ENCODE results near the gene MYO3B.

Gene MYO3B

GRCh38 chr2:170675701-170676100 lies 497.8 kb downstream of the MYO3B start:
- Histone ChIP-seq H3K4me1 (ENCODE audit: control insufficient read depth, insufficient read depth, low read length) (no peaks in the 10 kb centered on the region), H3K4me3 (ENCODE audit: low read length) (no peak overlapping the region), H3K9me3 (ENCODE audit: control insufficient read depth, low read length) (no peaks in the 10 kb centered on the region), H3K27me3 (replicated peaks; ENCODE audit: control insufficient read depth, insufficient read depth, low read length) (peaks cover 3% of the 10 kb centered on the region), H3K36me3 (ENCODE audit: control insufficient read depth, insufficient read depth, low read length, severe bottlenecking) (no peaks in the 10 kb centered on the region), H3K9ac (ENCODE audit: low read length) (no peak overlapping the region)
- no peak for DNase-seq (ENCODE audit: low read depth)

- H3K4me1 ChIP-seq (ENCODE audit: control insufficient read depth, insufficient read depth, low read length), result peaks cover 10% of the 10 kb centered on the region
- H3K27me3 ChIP-seq (replicated peaks; ENCODE audit: control insufficient read depth, insufficient read depth, low read length), result no peaks in the 10 kb centered on the region
- no peaks in the 10 kb centered on the region for H3K36me3 ChIP-seq (ENCODE audit: control insufficient read depth, insufficient read depth, low read length, severe bottlenecking)
- no peak overlapping the region for H3K9ac ChIP-seq (ENCODE audit: low read length)
- no peaks in the 10 kb centered on the region for H3K9me3 ChIP-seq (ENCODE audit: control insufficient read depth, low read length)
- no peak overlapping the region for H3K4me3 ChIP-seq (ENCODE audit: low read length)
- peak; percentile 4 for DNase-seq (ENCODE audit: low read depth)
Measured at GRCh38 chr2:170679607-170680079, 501.7 kb downstream of the MYO3B start.

GRCh38 chr2:170680172-170680941 lies 502.4 kb downstream of the MYO3B start:
- Histone ChIP-seq H3K4me1 (ENCODE audit: control insufficient read depth, insufficient read depth, low read length) (peaks cover 10% of the 10 kb centered on the region), H3K9ac (ENCODE audit: low read length) (no peak overlapping the region), H3K9me3 (ENCODE audit: control insufficient read depth, low read length) (no peaks in the 10 kb centered on the region), H3K36me3 (ENCODE audit: control insufficient read depth, insufficient read depth, low read length, severe bottlenecking) (no peaks in the 10 kb centered on the region), H3K27me3 (replicated peaks; ENCODE audit: control insufficient read depth, insufficient read depth, low read length) (no peaks in the 10 kb centered on the region), H3K4me3 (ENCODE audit: low read length) (no peak overlapping the region)
- no peak for DNase-seq (ENCODE audit: low read depth)

- Histone ChIP-seq H3K36me3 (ENCODE audit: control insufficient read depth, insufficient read depth, low read length, severe bottlenecking) (no peaks in the 10 kb centered on the region), H3K27me3 (replicated peaks; ENCODE audit: control insufficient read depth, insufficient read depth, low read length) (no peaks in the 10 kb centered on the region), H3K4me1 (ENCODE audit: control insufficient read depth, insufficient read depth, low read length) (peaks cover 10% of the 10 kb centered on the region), H3K9ac (ENCODE audit: low read length) (no peak overlapping the region), H3K9me3 (ENCODE audit: control insufficient read depth, low read length) (no peaks in the 10 kb centered on the region), H3K4me3 (ENCODE audit: low read length) (no peak overlapping the region)
- DNase-seq (ENCODE audit: low read depth), result no peak
Measured at GRCh38 chr2:170681311-170681710, 503.4 kb downstream of the MYO3B start.

GRCh38 chr2:170685591-170685990 lies 507.6 kb downstream of the MYO3B start:
- DNase-seq (ENCODE audit: low read depth), result no peak
- Histone ChIP-seq H3K9me3 (ENCODE audit: control insufficient read depth, low read length) (no peaks in the 10 kb centered on the region), H3K27me3 (replicated peaks; ENCODE audit: control insufficient read depth, insufficient read depth, low read length) (peaks cover 3% of the 10 kb centered on the region), H3K4me3 (ENCODE audit: low read length) (no peak overlapping the region), H3K36me3 (ENCODE audit: control insufficient read depth, insufficient read depth, low read length, severe bottlenecking) (no peaks in the 10 kb centered on the region), H3K9ac (ENCODE audit: low read length) (no peak overlapping the region), H3K4me1 (ENCODE audit: control insufficient read depth, insufficient read depth, low read length) (peaks cover 10% of the 10 kb centered on the region)

- DNase-seq (ENCODE audit: low read depth), result no peak
- no peak overlapping the region for H3K4me3 ChIP-seq (ENCODE audit: low read length)
- H3K4me1 ChIP-seq (ENCODE audit: control insufficient read depth, insufficient read depth, low read length), result no peaks in the 10 kb centered on the region
- no peaks in the 10 kb centered on the region for H3K9me3 ChIP-seq (ENCODE audit: control insufficient read depth, low read length)
- peaks cover 9% of the 10 kb centered on the region for H3K27me3 ChIP-seq (replicated peaks; ENCODE audit: control insufficient read depth, insufficient read depth, low read length)
- no peaks in the 10 kb centered on the region for H3K36me3 ChIP-seq (ENCODE audit: control insufficient read depth, insufficient read depth, low read length, severe bottlenecking)
- no peak overlapping the region for H3K9ac ChIP-seq (ENCODE audit: low read length)
Measured at GRCh38 chr2:170689481-170689880, 511.5 kb downstream of the MYO3B start.

GRCh38 chr2:170690640-170691039 lies 512.7 kb downstream of the MYO3B start:
- H3K4me3 ChIP-seq (ENCODE audit: low read length), result no peak overlapping the region
- no peaks in the 10 kb centered on the region for H3K9me3 ChIP-seq (ENCODE audit: control insufficient read depth, low read length)
- H3K4me1 ChIP-seq (ENCODE audit: control insufficient read depth, insufficient read depth, low read length), result no peaks in the 10 kb centered on the region
- no peak for DNase-seq (ENCODE audit: low read depth)
- H3K9ac ChIP-seq (ENCODE audit: low read length), result no peak overlapping the region
- H3K27me3 ChIP-seq (replicated peaks; ENCODE audit: control insufficient read depth, insufficient read depth, low read length), result peaks cover 9% of the 10 kb centered on the region
- no peaks in the 10 kb centered on the region for H3K36me3 ChIP-seq (ENCODE audit: control insufficient read depth, insufficient read depth, low read length, severe bottlenecking)

- no peak overlapping the region for H3K9ac ChIP-seq (ENCODE audit: low read length)
- DNase-seq (ENCODE audit: low read depth), result no peak
- no peaks in the 10 kb centered on the region for H3K9me3 ChIP-seq (ENCODE audit: control insufficient read depth, low read length)
- peaks cover 9% of the 10 kb centered on the region for H3K27me3 ChIP-seq (replicated peaks; ENCODE audit: control insufficient read depth, insufficient read depth, low read length)
- no peak overlapping the region for H3K4me3 ChIP-seq (ENCODE audit: low read length)
- H3K36me3 ChIP-seq (ENCODE audit: control insufficient read depth, insufficient read depth, low read length, severe bottlenecking), result no peaks in the 10 kb centered on the region
- H3K4me1 ChIP-seq (ENCODE audit: control insufficient read depth, insufficient read depth, low read length), result no peaks in the 10 kb centered on the region
Measured at GRCh38 chr2:170694316-170694715, 516.4 kb downstream of the MYO3B start.

- Histone ChIP-seq H3K27me3 (replicated peaks; ENCODE audit: control insufficient read depth, insufficient read depth, low read length) (peaks cover 4% of the 10 kb centered on the region), H3K36me3 (ENCODE audit: control insufficient read depth, insufficient read depth, low read length, severe bottlenecking) (no peaks in the 10 kb centered on the region), H3K9ac (ENCODE audit: low read length) (no peak overlapping the region), H3K4me1 (ENCODE audit: control insufficient read depth, insufficient read depth, low read length) (no peaks in the 10 kb centered on the region), H3K4me3 (ENCODE audit: low read length) (no peak overlapping the region), H3K9me3 (ENCODE audit: control insufficient read depth, low read length) (no peaks in the 10 kb centered on the region)
- DNase-seq (ENCODE audit: low read depth), result no peak
Measured at GRCh38 chr2:170695521-170696410, 517.8 kb downstream of the MYO3B start.

- H3K36me3 ChIP-seq (ENCODE audit: control insufficient read depth, insufficient read depth, low read length, severe bottlenecking), result no peaks in the 10 kb centered on the region
- no peak for DNase-seq (ENCODE audit: low read depth)
- H3K9ac ChIP-seq (ENCODE audit: low read length), result no peak overlapping the region
- H3K9me3 ChIP-seq (ENCODE audit: control insufficient read depth, low read length), result no peaks in the 10 kb centered on the region
- H3K4me3 ChIP-seq (ENCODE audit: low read length), result no peak overlapping the region
- H3K27me3 ChIP-seq (replicated peaks; ENCODE audit: control insufficient read depth, insufficient read depth, low read length), result peaks cover under 1% of the 10 kb centered on the region
- H3K4me1 ChIP-seq (ENCODE audit: control insufficient read depth, insufficient read depth, low read length), result peaks cover 4% of the 10 kb centered on the region
Measured at GRCh38 chr2:170696948-170697347, 519.0 kb downstream of the MYO3B start.

- no peaks in the 10 kb centered on the region for H3K36me3 ChIP-seq (ENCODE audit: control insufficient read depth, insufficient read depth, low read length, severe bottlenecking)
- no peak overlapping the region for H3K9ac ChIP-seq (ENCODE audit: low read length)
- no peak for DNase-seq (ENCODE audit: low read depth)
- H3K27me3 ChIP-seq (replicated peaks; ENCODE audit: control insufficient read depth, insufficient read depth, low read length), result peaks cover 9% of the 10 kb centered on the region
- H3K4me3 ChIP-seq (ENCODE audit: low read length), result no peak overlapping the region
- peaks cover 11% of the 10 kb centered on the region for H3K9me3 ChIP-seq (ENCODE audit: control insufficient read depth, low read length)
- peaks cover 4% of the 10 kb centered on the region for H3K4me1 ChIP-seq (ENCODE audit: control insufficient read depth, insufficient read depth, low read length)
Measured at GRCh38 chr2:170701011-170701410, 523.1 kb downstream of the MYO3B start.

Measured in adipocyte (in vitro differentiated cells).